Activated CD8-positive, alpha-beta T cell treated with anti-CD3 and anti-CD28 coated beads for 36 hours (primary cell): Measurements from ENCODE around the gene UPF3A. TPM values are rescaled to one million over a fixed set of nuclear protein-coding genes. Genes with fewer than 3 reads are reported as not detected.

Experiments
- ATAC-seq: fragments of 200-7000 bp; cut with Tn5 transposase; one replicate; pipeline ENCODE4 v1.10.0; 2021; ENCODE audit warnings: mild to moderate bottlenecking, moderate library complexity
- CTCF ChIA-PET: fragments of 350-600 bp; sonication (Branson Sonifier 250); formaldehyde crosslinking; loops from one replicate; lab custom pipeline; 2021; ENCODE audit warnings: antibody characterized with exemption; lab: Charles Lee
- POLR2A ChIA-PET: fragments of 350-600 bp; sonication (Branson Sonifier 250); formaldehyde crosslinking; loops from one replicate; lab custom pipeline; 2021; ENCODE audit warnings: antibody characterized with exemption; lab: Charles Lee
- DNase-seq: peaks from one replicate; pipeline ENCODE4 v3.0.0-alpha.2; 2020
- H3K27ac Mint-ChIP-seq: one replicate; pipeline ENCODE4 v1.8.0; 2021; ENCODE audit warnings: mild to moderate bottlenecking, mixed read lengths
- H3K27me3 Mint-ChIP-seq: one replicate; pipeline ENCODE4 v1.8.0; 2021; ENCODE audit warnings: mixed read lengths
- H3K36me3 Mint-ChIP-seq: one replicate; pipeline ENCODE4 v1.8.0; 2021; ENCODE audit warnings: low read depth, mixed read lengths
- H3K4me1 Mint-ChIP-seq: one replicate; pipeline ENCODE4 v1.8.0; 2021; ENCODE audit warnings: low read depth, mixed read lengths
- H3K4me3 Mint-ChIP-seq: one replicate; pipeline ENCODE4 v1.8.0; 2021; ENCODE audit warnings: mild to moderate bottlenecking, moderate library complexity, mixed read lengths
- H3K9me3 Mint-ChIP-seq: one replicate; pipeline ENCODE4 v1.8.0; 2021; ENCODE audit warnings: mixed read lengths
- CTCF ChIP-seq: fragments of 200-600 bp; IDR thresholded peaks from one replicate; pipeline ENCODE4 v1.8.0; 2022; ENCODE audit warnings: antibody characterized with exemption, mild to moderate bottlenecking
- intact Hi-C: fragments of 100-400 bp; cut with micrococcal nuclease; formaldehyde crosslinking; loops from one replicate; pipeline ENCODE4 v1.10.0; 2022
- total RNA-seq, 2 experiments: library from RNA; stranded (reverse); gene quantifications; one replicate each; pipeline ENCODE4 v1.2.3, GENCODE V29; 2021

UPF3A gene
- total RNA-seq, 2 experiments from 2014 or later = 36.7 TPM

- Mint-ChIP-seq H3K9me3 (no peaks in the 10 kb centered on the region), H3K36me3 (peaks cover 67% of the 10 kb centered on the region), H3K4me1 (peaks cover 21% of the 10 kb centered on the region), H3K27ac (peak overlapping the region; percentile 83), H3K27me3 (no peaks in the 10 kb centered on the region), H3K4me3 (no peak overlapping the region)
- ATAC-seq (peak; percentile 72), DNase-seq (peak; percentile 53)
- intact Hi-C loops = no loop called here
- ChIA-PET CTCF (no interaction called here), POLR2A (interaction anchor here (0.8 to 3.9 kb wide), 4 partner anchors 8 to 25 kb away, joined by 3 to 19 read pairs (median 4); partner anchors contain the start of gene UPF3A)
- TF ChIP-seq CTCF = no peak
Measured at GRCh38 chr13:114268344-114269280, 12.8 kb upstream of the UPF3A start.

- peaks cover 19% of the 10 kb centered on the region for H3K4me1 Mint-ChIP-seq
- no peak overlapping the region for H3K4me3 Mint-ChIP-seq
- DNase-seq (no peak), ATAC-seq (peak; percentile 35)
- H3K27me3 Mint-ChIP-seq = no peaks in the 10 kb centered on the region
- no peaks in the 10 kb centered on the region for H3K9me3 Mint-ChIP-seq
- intact Hi-C loops = no loop called here
- POLR2A ChIA-PET = interaction anchor here (0.6 to 3.9 kb wide), 4 partner anchors 8 to 36 kb away, joined by 3 to 19 read pairs (median 4); partner anchors contain the start of gene UPF3A
- H3K36me3 Mint-ChIP-seq = peaks cover 66% of the 10 kb centered on the region
- no peak for TF ChIP-seq CTCF
- H3K27ac Mint-ChIP-seq = peak overlapping the region; percentile 83
- CTCF ChIA-PET = no interaction called here
Measured at GRCh38 chr13:114269281-114269770, 12.1 kb upstream of the UPF3A start.

- intact Hi-C loops = no loop called here
- peak overlapping the region; percentile 24 for H3K27ac Mint-ChIP-seq
- no peak for TF ChIP-seq CTCF
- CTCF ChIA-PET = no interaction called here
- no peak for DNase-seq
- POLR2A ChIA-PET = interaction anchor here (0.7 to 1.4 kb wide), 4 partner anchors 8 to 385 kb away, joined by 3 to 4 read pairs (median 3); no protein-coding TSS in a partner anchor
- H3K27me3 Mint-ChIP-seq = no peaks in the 10 kb centered on the region
- peaks cover 61% of the 10 kb centered on the region for H3K36me3 Mint-ChIP-seq
- no peak overlapping the region for H3K4me3 Mint-ChIP-seq
- H3K9me3 Mint-ChIP-seq = no peaks in the 10 kb centered on the region
- ATAC-seq = no peak
- peaks cover 13% of the 10 kb centered on the region for H3K4me1 Mint-ChIP-seq
Measured at GRCh38 chr13:114272977-114273376, 8.4 kb upstream of the UPF3A start.

GRCh38 chr13:114275304-114275703 is 6.1 kb upstream of the UPF3A start:
- POLR2A ChIA-PET = interaction anchor here (1.1 kb wide), 2 partner anchors 9 to 30 kb away, joined by 3 read pairs; no protein-coding TSS in a partner anchor
- Mint-ChIP-seq H3K4me1 (peaks cover 18% of the 10 kb centered on the region), H3K36me3 (peaks cover 47% of the 10 kb centered on the region), H3K9me3 (no peaks in the 10 kb centered on the region), H3K4me3 (no peak overlapping the region), H3K27me3 (no peaks in the 10 kb centered on the region), H3K27ac (peak overlapping the region; percentile 13)
- ATAC-seq (no peak), DNase-seq (no peak)
- TF ChIP-seq CTCF = no peak
- intact Hi-C loops = no loop called here
- CTCF ChIA-PET = interaction anchor here (0.9 kb wide), 1 partner anchor 23 kb away, joined by 3 read pairs; no protein-coding TSS in a partner anchor
